HS-27A (cell line): ENCODE results near the gene GNG7.

ENCODE experiments used
- DNase-seq: peaks from one replicate; pipeline ENCODE4 v3.0.0-alpha.2; 2012; ENCODE audit warnings: low read depth, missing footprints

GNG7 gene

DNA sequence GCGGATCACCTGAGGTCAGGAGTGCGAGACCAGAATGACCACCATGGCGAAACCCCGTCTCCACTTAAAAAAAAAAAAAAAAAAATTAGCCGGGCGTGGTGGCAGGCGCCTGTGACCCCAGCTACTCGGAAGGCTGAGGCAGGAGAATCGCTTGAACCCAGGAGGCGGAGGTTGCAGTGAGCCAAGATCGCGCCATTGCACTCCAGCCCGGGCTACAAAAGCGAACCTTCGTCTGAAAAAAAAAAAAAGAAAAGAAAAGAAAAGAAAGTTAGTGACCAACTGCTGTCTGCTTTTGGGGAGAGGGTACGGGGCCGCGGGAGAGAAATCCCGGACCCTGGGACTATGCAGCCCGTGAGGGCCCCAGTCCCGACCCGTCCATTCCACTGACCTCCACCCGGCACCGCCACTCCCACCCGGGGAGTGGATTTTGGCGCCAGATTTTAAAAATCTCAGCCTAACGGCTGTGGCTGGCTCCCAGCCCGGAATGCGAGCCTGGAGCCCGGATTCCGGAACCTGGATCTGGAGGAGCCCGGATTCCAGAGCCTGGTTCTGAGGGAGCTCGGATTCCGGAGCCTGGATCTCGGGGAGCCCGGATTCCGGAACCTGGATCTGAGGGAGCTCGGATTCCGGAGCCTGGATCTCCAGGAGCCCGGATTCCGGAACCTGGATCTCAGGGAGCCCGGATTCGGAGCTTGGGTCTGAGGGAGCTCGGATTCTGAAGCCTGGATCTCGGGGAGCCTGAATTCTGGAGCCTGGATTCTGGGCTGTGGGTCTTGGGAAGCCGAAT lies 239.7 kb downstream of the GNG7 start:
- no peak for DNase-seq

DNA sequence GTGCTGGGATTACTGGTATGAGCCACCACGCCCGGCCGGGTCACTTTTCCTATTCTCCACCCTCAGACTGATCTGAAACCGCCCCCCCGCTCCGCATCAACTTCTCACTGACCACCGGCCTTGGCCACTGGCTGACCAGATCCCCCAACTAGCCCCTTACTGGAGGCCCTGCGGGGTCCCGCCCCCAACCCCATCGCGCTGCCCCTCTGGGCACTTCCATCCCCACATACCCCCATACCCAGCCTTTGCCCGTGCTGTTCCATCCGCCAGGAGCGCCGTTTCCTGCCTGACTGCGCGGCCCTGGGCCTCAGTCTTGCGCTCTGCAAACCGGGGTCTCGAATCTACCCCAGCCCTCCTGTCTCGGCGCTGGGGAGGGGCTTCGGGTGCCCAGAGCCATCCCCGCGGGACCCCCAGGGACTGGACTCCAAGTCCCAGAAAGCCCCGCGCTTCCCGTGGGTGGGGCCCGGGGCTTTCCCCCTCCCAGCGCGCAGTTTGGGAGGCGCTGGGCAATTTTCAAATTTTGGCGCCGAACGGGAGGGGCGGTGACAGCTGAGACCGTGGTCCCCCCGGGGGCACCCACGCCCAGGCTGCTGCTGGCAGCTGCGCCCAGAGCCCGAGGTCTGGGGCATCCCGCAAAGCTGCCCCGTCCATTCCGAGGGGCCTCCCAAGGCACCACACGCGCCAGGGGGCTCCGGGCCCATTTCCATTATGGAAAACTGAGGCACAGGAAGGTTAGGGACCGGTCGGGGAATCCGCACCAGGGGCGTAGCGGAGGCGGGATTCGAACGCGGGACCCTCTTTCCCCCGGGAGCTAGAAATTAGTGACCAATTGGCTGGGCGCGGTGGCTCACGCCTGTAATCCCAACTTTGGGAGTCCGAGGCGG lies 240.5 kb downstream of the GNG7 start:
- DNase-seq, result no peak
